Esophagus mucosa (tissue), 1 donor: ENCODE data around the gene SLC25A26. TPM values are rescaled to one million over a fixed set of nuclear protein-coding genes. Genes with fewer than 3 reads are reported as not detected.
"Not testable (repeated sequence)": the region's sequence is repeated elsewhere in the genome, so short reads cannot be mapped to it uniquely, and the experiment has no call there.

Experiments
- ATAC-seq: fragments of 200-7000 bp; cut with Tn5 transposase; one replicate; pipeline ENCODE4 v1.9.1; 2020
- total RNA-seq: library from RNA; stranded (reverse); gene quantifications from one replicate; pipeline ENCODE4 v1.2.4, GENCODE V29; 2023
- donor health status: DM: yes; HTN: yes; CAD: no.

The SLC25A26 gene
- 14.4 TPM for total RNA-seq

DNA sequence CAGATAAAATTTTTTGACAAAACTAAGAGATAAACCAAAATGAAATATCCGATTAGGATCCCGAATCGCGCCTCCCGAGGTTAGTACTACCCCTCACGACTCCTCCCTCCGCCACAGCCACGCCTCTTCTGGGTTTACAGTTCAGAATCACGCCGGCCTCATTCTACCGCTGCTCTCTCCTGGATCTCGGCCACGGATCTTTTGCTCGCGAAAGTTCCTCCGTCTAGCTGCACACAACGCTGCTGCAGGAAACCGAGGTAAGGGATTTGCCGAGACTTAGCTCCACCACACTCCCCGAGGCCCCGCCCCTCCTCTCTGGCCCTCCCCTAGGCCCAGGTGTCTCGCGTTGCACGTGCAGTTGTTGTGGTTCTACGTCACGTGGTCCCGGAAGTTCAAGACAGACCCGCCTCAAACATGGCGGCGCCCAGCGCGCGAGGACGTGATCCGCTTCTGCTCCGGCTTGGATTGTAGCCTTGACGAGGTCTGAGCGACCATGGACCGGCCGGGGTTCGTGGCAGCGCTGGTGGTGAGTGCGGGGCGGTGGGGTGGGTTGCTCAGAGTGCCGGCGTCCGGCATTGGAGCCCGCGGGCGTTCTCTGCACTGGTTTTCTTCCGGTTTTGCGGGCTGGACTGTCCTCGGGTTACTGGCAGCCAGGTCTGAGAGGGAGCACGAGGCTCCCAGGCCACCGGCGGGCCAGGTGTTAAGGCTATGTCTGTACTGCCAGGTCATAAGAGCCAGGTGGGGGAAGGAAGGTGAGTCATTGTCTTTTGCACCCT lies at the start of gene SLC25A26:
TSS of gene SLC25A26 (plus strand) at position 400 of the 776 bp plus-strand sequence. CDS start at position 494, 94 bp downstream.
- ATAC-seq: peak; percentile 99

GRCh38 chr3:66172394-66172793 lies 48.4 kb upstream of the SLC25A26 start:
- no peak for ATAC-seq

DNA sequence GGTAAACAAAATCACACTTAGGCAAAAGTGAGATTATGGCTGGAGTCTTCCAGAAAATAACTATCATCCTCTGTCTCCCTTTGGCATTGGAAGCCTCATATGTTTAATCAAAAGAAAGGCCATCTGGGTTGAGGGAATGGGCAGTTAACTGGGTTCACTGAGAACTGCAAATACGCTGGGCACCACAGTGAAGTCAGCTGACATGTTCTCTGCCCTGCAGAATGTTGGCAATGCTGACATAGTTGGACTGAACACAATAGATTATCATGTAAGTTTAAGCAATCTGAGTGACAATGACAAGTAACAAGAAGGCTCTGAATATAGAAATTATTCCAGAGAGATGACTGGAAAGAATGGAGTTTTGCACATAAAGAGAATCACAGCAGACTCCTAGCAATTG lies 43.8 kb upstream of the SLC25A26 start:
- ATAC-seq: no peak

GRCh38 chr3:66178206-66178605 lies 42.6 kb upstream of the SLC25A26 start:
- no peak for ATAC-seq

DNA sequence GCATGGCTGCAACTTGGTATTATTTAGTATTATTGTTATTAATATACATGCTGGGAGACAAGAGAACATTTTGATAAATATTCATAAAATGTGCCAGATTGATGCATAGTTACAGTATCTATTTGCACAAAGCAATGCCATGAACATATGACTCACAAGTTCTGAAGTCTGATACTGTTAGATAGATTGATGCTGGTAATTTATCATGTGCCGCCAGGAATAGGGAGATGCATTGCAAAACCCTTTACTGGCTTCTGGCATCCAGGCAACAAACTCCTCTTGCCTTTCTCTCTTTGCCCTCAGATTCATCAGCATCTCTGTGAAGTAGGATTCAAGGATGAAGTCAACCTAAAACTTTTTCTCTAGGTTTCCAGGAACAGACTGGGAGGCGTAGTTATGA lies 41.0 kb upstream of the SLC25A26 start:
- no peak for ATAC-seq

DNA sequence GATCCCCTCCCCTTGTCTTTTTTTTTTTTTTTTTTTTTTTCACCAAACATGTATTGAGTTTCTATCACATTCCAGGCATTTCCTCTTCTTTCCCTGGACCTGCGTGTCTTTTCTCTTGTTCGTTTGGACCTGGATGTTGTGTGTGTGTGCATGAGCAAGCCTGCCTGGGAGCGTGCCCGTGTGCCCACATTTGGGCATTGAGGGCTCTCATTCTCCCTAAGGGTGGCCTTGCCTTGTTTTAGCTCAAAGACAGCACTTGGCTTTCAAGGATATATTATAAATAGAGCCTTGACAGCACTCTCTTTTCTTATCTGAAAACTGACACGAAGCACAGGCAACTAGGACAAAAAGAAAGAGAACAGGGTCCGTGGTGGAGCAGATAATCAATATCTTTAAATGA lies 39.0 kb upstream of the SLC25A26 start:
- no peak for ATAC-seq

DNA sequence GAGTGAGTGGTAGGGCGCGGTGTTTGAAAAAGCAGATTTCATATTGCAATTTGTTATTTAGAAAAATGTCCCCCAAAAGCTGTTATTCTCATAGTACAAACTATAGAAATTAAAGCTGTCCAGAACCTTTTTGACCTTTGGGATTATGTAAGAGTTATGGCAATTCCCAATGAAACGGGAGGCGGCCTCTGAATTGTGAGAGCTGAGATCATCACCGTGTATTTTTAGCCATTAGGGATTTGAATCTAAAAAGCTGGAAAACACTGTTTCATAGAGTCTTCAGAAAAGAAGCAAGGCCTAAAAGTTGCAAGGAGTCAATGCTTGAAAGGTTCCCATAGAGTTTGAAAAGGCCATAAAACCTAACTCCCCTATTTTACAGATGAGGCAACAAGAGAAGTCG lies 38.6 kb upstream of the SLC25A26 start:
- ATAC-seq: no peak

DNA sequence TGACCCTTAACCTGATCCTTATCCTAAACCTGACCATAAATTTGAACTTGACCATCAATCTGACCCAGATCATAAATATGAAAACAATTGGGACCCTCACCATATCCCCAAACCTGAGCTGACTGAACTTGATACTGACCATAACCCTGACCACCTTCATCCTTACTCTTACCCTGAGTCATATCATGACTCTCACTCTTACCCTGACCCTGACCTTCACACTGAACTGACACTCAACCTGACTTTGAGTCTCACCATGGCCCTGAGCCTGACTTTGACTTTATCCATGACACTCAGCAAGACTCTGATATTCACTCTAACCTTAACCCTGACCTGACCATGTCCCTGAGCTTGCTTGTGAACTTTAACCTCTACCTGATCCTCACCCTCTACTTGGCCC lies 34.3 kb upstream of the SLC25A26 start:
- ATAC-seq: no peak

DNA sequence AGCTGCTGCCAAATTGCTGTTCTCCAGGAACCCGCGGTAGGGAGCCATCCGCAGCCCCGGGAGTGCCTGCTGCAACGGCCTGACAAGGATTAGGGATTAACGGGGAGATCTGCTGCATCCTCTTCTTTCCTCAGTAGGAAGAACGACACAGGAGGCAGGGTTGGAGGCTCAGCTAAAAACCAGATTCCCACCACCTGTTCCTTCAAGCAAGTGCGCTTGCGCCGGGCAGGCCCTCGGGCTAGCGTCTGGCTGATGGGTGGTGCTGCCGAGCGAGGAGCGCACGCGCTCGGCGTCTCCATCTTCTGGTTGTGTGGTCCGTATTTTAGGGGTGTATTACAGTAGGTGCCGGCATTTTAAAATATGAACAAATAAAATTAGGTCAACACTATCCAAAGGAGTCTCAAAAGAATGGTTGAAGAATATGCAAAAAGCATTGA lies 25.4 kb upstream of the SLC25A26 start:
- no peak for ATAC-seq

- ATAC-seq: no peak
Observed at GRCh38 chr3:66196633-66197032, 24.2 kb upstream of the SLC25A26 start.

DNA sequence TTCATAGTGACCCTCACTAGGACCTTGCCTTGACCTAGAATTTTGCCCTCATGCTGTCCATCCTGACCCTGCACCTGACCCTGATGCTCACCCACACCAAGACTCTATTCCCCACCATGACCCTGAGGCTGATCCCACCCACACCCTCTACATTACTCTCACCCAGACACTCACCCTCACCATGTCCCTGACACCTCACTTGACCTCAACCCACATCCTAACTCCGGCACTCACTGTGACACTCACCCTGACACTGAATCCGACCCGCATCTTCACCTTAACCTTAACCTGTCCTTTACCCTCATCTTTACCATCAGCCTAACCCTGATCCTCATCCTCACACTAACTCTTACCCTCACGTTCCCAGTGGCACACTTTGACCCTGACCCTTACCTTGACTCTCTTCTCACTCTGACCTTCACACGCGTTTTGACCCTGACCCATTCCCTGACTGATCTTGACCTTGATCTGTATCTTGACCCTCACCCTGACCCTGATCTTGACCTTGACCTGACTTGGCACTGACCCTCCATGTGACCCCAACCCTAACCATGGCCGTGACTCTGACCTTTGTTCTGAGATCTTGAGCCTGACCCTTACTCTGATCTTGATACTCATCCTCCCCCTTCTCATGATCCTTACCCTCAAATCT lies 22.2 kb upstream of the SLC25A26 start:
- peak; percentile 17 for ATAC-seq

DNA sequence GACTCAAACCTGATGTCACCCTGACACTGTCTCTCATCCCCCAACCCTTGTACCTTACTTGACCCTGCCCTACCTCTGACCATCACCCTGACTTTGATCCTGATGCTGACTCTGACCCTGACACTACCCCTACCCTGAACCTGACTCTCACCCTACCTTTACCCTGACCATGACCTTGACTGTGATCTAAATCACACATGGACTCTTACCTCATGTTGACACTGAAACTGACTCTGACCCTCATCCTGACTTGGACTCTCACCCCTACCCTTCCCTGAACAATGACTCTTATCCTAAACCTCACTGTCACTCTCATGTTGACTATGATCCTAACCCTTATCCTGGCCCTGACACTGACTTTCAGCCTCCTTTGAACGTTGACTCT lies 21.7 kb upstream of the SLC25A26 start:
- ATAC-seq: peak; percentile 11

DNA sequence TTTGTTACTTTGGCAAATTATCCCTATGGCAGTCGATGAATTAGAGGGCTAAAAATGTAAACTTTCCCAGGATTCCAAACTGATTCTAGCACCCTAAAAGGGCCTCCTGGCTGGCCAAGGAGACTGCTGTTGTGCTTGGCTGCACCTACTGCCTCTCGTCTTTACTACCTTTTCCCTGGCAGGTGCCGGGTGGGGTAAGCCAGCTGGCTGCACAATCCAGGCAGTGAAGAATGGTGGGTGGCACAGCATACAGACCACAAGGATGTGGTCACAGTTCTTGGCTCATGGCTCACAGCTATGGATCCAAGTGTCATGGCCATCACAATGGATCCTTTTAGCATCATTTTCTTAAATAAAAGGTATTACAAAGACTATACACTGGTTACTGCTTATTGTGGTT lies 20.7 kb upstream of the SLC25A26 start:
- ATAC-seq: no peak

GRCh38 chr3:66200786-66201185 lies 20.0 kb upstream of the SLC25A26 start:
- ATAC-seq: no peak

DNA sequence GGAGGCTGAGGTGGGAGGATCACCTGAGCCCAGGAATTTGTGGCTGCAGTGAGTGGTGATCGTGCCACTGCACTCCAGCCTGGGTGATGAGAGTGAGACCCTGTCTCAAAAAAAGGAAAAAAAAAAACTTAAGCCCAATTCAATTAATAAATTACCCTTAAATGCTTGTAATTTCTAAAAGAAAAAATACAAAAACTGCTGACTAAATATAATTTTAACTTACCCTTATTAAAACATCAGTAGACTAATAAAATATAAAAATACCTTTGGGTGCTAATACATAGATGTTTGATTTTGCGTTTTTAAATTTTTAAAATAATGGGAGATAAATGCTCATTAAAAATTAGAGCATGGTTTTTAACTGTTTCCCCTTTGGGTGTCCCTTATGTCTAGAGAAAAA lies 17.5 kb upstream of the SLC25A26 start:
- ATAC-seq: no peak

DNA sequence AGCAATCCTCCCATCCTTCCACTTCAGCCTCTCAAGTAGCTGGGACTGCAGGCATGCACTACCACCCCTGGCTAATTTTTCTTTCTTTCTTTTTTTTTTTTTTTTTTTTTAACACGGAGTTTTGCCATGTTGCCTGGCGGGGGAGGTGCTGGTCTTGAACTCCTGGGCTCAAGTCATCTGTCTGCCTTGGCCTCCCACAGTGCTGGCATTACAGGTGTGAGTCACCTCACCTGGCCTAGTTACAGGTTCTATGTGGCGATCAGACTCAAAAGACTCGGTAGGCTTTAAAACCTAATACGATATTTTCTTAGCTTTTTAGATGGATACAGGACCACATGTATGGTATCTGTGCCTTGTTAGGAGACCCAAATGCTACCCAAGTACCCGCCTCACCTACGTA lies 14.0 kb upstream of the SLC25A26 start:
- no peak for ATAC-seq

- ATAC-seq: no peak
Observed at GRCh38 chr3:66208189-66208588, 12.6 kb upstream of the SLC25A26 start.

GRCh38 chr3:66210687-66211295 lies 10.0 kb upstream of the SLC25A26 start:
- ATAC-seq: no peak

- ATAC-seq: no peak
Observed at GRCh38 chr3:66211779-66212178, 9.0 kb upstream of the SLC25A26 start.

GRCh38 chr3:66215106-66215505 lies 5.7 kb upstream of the SLC25A26 start:
- no peak for ATAC-seq

DNA sequence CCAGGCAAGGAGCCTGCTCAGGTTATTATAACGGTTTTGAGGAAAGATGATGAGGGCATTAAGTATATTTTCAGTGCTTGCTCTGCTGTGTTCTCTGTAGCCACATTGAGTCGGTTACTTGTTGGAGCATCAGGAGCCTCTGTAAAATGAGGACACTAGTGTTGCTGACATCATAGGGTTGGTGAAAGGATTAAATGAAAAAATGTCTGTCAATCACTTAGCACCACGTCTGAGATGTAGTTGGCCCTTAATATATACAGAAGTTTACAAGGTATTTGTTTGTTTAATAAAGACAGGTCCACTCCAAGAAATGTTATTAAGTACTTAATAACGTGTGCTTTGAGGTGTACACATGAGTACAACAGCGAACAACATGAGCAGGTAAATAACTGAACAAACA lies 735 bp upstream of the SLC25A26 start:
- ATAC-seq: no peak

GRCh38 chr3:66224220-66224619 lies 3.4 kb downstream of the SLC25A26 start:
- no peak for ATAC-seq

DNA sequence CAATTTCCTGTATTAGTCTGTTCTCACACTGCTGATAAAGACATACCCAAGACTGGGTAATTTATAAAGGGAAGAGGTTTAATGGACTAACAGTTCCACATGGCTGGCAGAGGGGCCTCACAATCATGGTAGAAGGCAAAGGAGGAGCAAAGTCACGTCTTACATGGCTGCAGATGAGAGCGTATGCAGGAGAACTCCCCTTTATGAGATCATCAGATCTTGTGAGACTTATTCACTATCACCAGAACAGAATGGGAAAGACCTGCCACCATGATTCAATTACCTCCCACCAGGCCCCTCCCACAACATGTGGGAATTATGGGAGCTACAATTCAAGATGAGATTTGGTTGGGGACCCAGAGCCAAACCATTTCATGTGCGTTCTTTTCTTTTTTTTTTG lies 5.3 kb downstream of the SLC25A26 start:
- ATAC-seq: not testable (repeated sequence)

- ATAC-seq: no peak
Observed at GRCh38 chr3:66227051-66227450, 6.2 kb downstream of the SLC25A26 start.
